Measurements from ENCODE around the gene TEDC1.

Gene TEDC1, protein sequence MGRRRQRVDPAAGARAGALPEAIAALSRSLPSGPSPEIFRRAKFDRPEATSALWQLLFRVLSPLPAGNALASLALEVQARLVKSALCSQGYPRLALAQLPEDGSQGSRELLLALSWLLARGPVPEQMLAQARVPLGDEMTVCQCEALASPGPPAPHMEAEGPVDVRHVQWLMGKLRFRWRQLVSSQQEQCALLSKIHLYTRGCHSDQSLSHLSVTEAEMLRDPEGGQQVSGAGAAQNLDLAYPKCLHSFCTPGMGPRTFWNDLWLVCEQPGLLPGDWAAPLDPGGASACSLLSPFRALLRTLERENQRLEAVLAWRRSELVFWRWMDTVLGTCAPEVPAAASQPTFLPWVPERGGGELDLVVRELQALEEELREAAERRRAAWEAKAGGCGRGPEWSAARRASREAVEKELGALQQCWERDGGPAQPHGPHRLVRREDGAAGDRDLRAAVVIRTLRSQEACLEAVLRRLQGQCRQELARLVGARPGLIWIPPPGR

DNA sequence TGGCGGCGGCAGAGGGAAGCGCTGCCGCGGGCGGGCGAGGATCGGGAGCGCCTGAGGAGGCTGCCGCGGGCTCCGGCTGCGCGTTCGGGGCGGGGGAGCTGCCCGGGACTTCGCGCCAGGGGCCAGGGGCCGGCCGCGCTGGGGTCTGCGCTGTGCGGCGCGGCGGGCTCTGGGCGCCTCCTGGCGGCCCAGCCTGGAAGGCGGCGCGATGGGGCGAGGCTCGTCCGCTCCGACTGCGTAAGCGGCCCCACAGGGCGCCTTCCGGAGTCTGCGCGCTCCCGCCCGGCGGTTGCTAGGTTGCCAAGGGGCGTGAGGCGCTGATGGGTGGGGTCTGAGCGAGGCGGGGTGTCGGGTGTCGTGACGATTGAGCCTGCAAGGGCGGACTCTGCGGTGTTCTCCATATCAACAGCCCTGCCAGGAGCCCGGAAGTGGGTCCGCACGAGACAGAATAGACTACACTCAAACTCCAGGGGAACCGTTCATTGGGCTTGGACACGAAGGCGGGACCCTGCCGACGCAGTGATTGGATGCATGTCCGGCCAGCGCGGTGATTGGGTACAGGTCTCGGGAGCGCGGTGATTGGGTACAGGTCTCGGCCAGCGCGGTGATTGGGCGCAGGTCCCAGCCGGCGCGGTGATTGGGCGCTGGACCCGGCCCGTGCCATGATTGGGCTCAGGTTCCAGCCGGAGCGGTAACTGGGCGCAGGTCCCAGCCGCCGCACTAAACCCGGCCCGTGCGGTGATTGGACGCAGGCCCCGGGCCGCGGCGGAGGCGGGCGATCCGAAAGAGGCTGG, at the start of gene TEDC1:
TSS of gene TEDC1 (plus strand) at position 675 of the 794 bp plus-strand sequence. CDS start 130 bp downstream, outside the sequence.
- DNase-seq (ENCODE audit: low read depth in 2 of 2): peak; percentile 98 to 99

DNA sequence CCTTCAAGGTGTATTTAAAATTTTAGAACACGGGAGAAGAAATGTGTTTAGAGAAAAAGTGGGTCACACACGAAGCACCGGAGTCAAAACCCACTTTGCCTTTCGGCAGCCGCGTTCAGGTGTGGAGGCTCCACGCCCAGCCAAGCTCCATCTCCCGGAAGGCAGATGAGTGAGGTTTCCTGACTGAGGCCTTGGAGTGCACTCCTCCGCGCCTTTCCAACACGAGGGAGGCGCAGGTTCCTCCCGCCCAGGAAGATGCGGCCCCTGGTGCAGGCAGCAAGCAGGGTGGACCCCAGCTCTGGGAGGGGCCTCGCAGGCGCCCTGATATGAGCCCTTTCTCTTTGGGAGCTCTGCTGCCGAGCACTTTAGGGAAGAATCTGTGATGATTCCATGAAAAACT, 48.9 kb upstream of the TEDC1 start:
- DNase-seq (ENCODE audit: low read depth in 2 of 2): no peak

DNA sequence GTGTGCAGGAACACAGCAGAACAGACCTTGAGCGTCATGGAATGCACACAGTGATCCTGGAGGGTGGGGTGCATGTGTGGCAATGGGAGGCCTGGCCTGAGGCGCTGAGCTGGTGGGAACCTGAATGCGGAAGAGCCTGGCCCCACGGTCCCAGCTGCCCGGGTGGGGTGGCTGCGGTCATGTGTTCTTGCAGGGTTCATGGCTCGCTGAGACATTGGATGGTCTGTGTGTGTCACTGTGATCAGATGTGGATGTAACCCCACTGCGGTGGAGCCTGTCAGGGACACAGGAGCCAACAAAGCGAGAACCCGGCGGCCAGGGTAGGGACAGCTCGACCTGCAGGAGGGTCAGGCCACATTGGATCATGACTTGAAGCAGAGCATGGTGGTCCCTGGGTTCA, 48.2 kb upstream of the TEDC1 start:
- DNase-seq (ENCODE audit: low read depth in 2 of 2): no peak

DNA sequence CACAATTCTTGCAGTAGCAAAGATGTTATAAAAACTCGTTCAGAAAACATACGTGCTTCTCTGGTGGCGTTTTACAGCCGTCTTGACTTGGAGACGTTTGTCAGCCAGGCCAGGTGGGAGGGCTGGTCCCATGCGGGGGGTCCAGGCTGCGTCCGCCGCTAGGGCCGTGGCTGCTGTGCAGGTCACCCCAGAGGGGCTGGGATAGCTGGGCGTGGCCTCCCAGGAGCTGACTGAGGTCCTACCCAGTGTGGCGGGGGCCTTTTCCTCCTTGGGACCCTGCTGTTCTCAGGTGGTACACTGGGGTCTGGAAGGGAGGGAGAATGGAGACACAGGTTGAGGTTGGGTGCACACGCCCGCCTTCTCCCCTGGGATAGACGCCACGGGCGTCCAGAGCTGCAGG, 46.2 kb upstream of the TEDC1 start:
- DNase-seq (ENCODE audit: low read depth in 2 of 2): no peak

DNA sequence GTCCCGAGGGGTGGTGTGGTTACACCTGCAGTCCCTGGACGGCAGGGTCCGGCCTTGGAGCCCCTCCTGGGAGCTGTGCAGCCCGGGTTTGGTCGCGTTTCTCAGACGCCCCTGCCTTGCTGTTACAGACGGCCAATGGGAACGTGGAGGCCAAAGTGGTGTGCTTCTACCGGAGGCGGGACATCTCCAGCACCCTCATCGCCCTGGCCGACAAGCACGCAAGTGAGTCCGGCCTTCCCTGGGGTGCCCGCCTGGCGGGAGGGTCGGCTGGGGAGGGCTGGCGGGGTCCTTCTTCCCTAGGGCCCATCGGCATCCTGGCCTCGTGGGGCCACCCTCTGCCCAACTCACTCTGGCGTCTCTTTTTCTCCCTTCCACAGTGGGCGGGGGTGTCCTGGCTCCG, 45.8 kb upstream of the TEDC1 start:
- DNase-seq (ENCODE audit: low read depth in 2 of 2): no peak

DNA sequence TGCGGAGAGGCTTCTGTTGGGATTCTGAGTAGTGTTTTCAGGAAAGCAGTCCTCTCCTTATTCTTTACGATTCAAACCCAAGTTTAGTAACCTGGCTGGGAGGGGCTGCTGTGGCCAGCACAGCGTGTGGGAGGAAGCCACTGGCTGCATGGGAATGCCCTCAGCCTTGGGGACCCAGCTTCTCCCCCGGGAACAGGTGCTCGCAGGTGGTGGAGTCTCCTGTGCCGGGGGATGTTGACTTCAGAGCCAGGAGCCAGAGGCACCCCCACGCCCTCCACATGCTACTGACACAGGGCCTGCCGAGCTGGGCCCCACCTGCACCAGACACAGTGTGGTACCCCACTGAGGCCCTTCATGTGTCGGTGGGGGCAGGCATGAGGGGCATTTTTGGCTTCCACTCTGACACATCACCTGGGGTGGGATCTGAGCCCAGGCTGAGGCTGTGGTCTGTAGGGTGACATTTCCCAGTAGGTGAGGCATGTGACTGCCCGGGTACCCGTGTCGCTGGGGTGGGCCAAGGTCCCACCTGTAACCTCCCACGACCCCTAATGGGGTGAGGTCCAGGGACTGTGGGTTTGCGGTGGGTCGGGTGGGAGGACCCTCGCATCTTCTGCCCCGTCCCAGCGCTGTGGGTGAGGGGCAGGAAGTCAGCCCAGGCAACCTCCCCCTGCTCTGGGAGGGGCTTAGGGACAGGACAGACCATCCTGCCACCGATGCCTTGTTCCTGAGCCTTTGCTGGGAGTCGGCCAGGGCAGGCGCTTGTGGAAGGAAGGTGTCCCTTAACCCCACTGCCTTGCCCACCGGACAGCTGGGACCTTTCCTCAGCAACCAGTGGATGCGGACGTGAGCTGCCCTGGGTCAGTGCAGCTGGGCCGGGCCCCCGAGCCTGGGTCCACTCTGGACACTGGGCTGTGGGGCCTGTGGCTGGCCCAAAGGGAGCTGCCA, 44.9 kb upstream of the TEDC1 start:
- DNase-seq (ENCODE audit: low read depth in 2 of 2): no peak

DNA sequence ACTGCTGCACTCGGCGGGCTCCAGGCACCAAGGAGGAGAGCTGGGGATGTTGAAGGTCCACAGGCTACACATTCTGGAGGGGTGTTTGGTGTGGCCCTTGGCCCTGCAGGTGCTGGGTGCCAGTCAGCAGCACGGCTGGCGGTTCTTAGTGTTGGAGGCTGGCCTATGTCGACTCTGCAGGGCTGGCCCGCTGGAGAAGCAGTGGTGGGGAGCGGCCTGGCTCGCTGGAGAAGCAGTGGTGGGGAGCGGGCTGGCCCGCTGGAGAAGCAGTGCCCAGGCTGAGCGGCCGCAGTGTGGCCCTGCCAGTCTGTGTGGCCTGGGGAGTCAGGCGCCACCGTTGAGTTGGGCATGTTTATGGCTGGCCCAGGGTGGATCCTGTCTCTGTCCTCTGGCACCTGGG, 44.1 kb upstream of the TEDC1 start:
- DNase-seq (ENCODE audit: low read depth in 2 of 2): no peak

DNA sequence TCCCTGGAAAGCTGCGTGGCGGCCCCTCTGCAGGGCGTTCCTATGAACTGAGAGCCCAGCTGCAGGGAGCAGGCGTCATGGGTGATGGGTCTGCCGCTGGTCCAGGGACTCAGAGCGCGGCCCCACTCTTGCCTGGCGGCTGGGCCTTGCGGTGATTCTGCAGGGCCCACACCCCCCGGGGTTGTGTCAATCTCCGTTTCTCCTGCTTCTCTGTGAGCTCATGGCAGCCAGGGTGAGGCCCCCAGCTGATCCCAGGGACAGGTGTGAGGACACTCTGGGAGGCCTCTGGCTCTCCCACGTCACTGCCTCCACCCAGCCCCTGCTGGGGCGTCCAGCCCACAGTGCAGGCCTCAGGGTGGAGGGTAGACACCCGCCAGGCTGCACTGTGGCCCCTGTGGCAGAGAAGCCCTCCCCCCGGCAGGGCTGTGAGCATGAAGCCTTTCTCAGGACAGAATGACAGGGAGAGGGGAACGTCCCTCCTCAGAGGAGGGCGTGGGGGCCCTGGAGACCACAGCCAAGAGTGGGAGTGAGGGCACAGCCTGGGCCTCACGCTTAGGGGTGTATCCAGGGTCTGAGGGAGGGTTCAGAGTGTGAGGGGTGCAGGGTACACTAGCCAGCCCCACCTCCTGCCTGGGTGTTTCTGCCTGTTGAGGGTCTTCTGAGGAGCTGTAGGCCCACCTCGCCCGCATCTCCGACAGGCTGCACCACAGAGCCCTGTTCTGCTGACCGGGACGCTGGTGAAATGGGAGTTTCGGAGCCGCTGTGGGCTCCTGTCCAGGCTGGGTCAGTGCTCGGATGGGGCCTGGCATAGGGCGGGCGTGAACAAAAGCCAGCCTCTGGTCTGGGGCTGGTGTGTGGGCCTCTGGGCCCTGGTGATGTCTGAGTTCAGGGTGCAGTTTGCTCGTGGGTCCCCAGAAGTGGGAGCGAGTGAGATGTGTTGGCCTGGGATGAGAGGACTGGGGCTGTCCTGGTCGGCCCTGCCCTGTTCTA, 43.1 kb upstream of the TEDC1 start:
- no peak for DNase-seq (ENCODE audit: low read depth in 2 of 2)

DNA sequence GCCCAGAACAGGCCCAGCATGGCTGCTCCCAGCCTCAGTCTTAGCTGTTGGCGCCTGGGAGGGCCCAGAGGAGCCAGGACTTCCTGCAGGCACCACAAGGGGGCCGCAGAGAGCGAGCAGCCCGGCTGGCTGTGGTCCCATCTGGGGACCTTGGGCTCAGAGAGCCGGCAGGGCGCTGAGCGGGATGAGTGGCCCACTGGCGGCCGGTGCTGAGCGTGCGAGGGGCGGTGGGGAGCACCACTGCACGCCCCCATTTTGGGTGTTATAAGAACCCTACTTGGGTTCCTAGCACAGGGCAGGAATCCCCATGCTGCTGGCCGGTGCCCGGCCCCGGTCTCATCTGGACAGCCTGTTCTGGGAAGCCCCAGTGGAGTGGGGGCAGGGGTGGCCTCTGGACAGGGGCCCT, 42.3 kb upstream of the TEDC1 start:
- peak; percentile 26 to 31 for DNase-seq (ENCODE audit: low read depth in 2 of 2)

DNA sequence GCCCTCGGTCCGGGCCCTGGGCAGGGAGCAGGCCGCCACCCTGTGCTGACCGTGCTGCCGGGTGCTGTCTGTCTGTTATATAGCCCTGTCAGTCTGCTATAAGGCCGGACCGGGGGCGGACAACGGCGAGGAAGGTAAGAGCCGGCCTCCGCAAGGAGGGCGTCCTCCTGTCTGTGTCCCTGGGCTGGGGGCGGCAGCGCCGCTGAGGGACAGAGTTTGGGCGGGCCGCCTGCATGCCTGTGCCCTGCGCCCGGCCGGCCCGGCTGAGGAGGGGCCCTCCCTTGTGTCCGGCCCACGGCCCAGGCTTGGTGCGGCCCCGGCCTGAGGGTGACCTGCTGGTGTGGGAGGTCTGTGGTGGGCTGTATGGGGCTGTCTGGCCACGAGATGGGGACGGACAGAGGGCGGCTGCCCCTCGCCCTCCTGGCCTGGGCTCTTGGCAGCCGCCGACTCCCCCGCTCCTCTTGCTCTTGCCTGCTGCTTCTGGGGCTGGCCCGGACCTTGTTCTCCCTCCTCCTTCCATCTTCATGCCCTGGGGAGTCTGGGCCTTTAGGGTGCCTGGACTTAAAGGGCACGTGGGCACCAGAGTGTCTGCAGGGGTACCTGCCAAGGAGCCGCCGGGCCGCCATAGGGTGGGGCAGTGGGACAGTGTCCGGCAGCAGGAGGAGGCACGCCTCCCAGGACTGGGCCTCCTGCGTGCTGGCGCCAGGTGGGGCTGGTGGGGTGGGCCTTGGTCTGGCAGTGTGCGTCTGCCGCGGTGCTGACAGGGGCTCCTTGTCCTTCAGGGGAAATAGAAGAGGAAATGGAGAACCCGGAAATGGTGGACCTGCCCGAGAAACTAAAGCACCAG, 41.5 kb upstream of the TEDC1 start:
- no peak for DNase-seq (ENCODE audit: low read depth in 2 of 2)

DNA sequence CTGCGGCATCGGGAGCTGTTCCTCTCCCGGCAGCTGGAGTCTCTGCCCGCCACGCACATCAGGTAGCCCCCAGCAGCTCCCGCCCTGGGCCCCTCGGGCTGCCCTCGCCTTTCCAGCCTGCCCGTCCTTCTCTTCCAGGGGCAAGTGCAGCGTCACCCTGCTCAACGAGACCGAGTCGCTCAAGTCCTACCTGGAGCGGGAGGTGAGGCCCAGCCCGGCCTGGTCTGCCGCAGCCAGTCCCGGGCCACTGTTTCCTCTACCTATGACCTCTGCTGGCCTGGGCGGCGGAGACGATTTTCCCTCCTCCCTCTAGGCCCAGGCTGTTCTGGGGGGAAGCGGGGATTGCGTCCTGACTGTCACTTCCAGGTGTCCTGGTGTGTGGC, 40.9 kb upstream of the TEDC1 start:
- no peak for DNase-seq (ENCODE audit: low read depth in 2 of 2)

DNA sequence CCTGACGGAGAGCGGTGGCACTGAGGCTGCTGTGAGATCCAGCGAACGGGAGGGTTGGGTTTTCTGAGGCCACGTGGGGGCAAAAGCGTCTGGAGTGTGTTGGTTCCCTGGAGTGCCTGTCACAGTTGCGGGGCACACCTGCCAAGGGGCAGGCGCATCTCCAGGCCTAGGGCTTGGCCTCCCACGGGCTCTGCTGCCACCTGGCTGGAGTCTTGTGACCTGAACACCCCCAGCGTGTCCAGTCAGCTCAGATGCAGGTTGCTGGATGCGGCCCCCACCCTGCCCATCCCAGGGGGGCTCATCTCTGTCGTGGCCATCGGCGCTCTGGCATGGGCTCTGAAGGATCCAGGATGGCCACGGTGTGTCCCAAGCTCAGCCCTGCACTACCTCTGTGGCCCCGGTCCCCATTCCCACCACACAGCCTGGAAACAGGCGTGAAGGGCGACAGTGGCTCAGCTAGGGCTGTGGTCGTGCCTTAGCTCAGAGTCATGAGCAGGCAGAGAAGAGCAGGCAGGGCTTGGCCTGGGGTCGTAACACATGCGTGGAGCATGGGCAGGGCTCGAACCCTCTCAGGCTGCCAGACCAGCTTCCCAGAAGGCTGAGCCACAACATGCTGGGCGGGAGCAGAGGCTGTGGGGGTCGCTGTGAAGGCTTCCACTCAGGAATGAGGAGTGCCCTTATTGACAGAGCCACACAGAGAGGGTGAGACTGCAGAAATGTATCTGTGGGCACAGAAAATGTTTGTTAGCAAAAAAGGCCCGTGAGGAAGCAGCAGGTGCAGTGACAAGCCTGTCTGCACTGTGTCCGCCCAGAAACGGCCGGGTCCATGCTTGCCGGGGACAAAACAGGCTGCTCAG, 40.0 kb upstream of the TEDC1 start:
- no peak for DNase-seq (ENCODE audit: low read depth in 2 of 2)

DNA sequence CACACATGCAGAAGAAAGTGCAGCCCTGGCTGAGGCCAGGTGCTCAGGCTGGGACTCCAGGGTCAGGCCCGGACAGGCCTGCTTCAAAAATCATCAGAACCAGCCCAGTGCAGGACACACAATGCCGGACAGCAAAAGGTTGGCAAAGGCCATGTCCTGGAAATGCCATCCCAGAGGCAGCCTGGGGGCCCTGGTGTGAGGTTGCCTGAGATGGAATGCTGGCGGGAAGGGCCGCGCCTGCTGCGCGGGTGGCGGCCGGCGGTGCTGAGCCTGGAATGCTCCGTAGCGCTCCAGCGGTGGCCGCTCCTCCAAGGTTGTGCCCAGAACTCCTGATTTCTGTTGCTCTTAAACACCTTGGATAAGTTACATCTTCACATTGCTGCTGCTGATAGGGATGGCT, 38.1 kb upstream of the TEDC1 start:
- DNase-seq (ENCODE audit: low read depth in 2 of 2): no peak

DNA sequence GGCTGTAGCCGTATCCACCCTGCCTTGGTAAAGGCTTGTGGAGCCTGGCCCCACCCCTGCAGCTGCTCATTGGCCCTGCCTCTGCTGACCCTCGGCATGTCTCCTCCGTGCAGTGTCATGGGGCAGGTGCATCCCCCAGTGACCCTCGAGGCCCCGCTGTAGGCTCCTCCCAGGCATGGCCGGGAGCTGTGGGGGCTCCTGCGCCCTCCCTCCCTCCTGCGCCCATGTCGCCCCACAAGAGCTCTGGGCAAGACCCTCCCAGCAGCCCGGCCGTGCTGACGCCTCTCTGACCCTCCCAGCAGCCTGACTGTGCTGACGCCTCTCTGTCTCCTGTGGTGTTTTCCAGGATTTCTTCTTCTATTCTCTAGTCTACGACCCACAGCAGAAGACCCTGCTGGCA, 37.2 kb upstream of the TEDC1 start:
- DNase-seq (ENCODE audit: low read depth in 2 of 2): no peak

DNA sequence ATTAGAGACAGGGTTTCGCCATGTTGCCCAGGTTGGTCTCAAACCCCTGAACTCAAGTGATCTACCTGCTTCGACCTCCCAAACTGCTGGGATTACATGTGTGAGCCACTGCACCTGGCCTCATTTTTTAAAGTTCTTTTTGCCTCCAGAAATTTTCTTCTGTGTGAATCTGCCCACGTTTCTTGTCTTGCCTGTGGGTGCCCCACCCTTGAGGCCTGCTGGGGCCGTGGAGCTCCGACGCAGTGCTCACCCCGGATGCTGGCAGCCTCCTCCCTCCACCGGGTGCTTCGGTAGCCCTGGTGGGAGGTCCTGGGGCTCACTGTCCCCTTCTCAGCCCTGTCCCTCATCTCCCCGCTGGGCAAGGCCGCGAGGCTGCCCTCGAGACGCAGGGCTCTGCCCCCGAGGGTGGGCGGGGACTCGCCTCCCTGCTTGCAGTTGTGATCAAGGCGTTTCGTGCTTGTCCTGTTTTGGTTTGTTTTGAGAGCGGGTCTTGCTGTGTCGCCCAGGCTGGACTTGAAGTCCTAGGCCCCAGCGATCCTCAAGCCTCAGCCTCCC, 35.9 kb upstream of the TEDC1 start:
- DNase-seq (ENCODE audit: low read depth in 2 of 2): no peak

DNA sequence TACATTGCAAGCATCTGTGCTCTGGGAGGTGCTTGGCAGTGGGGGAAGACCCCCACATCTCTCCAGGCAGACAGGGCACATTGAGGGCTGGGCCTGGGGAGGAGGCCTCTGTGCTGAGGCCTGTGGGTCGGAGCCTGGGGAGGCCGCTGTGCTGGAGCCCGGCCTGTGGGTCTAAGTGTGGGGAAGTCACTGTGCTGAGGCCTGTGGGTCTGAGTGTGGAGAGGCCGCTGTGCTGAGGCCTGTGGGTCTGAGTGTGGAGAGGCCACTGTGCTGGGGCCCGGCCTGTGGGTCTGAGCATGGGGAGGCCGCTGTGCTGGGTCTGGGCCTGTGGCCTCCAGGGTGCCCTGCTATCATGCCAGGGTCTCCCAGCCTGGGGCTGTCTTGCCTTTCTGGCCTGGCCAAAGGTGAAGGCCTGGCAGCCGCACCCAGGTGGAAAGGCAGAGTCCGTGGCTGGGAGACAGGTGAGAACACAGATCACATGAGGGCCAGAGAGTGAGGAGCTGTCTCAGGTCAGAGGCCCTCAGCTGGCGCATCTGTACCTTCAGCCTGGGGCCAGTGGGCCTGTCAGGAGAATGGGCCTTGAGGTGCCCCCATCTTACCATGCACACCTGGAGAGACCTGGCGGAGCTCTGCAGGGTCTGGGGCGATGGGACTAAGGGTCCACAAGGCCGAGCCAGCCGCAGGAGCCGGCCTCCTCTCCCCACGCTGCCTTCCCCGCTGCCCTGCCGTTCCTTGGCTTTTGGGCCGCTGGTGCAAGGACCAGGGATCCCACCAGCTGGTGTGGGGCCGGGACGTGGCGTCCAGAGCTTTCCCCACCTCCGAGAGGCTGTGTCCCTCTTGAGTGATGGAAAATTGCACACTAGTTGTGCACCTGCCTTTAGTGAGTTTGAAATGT, 35.0 kb upstream of the TEDC1 start:
- no peak for DNase-seq (ENCODE audit: low read depth in 2 of 2)
